Parathyroid adenoma (tissue), 2 donors: ENCODE measurements around the gene PGD.

Experiments used
- H2AFZ ChIP-seq: fragments of 300-600 bp; sonication (generic); one replicate; pipeline ENCODE4 v1.7.0; 2017; ENCODE audit warnings: antibody characterized with exemption, mild to moderate bottlenecking
- H3K27ac ChIP-seq: fragments of 300-600 bp; sonication (generic); one replicate; pipeline ENCODE4 v1.7.0; 2017
- H3K27me3 ChIP-seq: fragments of 300-600 bp; sonication (generic); one replicate; pipeline ENCODE4 v1.7.0; 2017; ENCODE audit warnings: low read length; ENCODE audit not compliant: control insufficient read depth, insufficient read depth
- H3K36me3 ChIP-seq: fragments of 300-600 bp; sonication (generic); one replicate; pipeline ENCODE4 v1.7.0; 2017; ENCODE audit warnings: low read length; ENCODE audit not compliant: control insufficient read depth, insufficient read depth
- H3K4me1 ChIP-seq: fragments of 300-600 bp; sonication (generic); one replicate; pipeline ENCODE4 v1.7.0; 2017; ENCODE audit warnings: control low read depth
- H3K4me2 ChIP-seq: fragments of 300-600 bp; sonication (generic); one replicate; pipeline ENCODE4 v1.7.0; 2017; ENCODE audit warnings: low read length
- H3K4me3 ChIP-seq: fragments of 300-600 bp; sonication (generic); one replicate; pipeline ENCODE4 v1.7.0; 2017; ENCODE audit warnings: low read depth, low read length
- H3K79me2 ChIP-seq: fragments of 300-600 bp; sonication (generic); one replicate; pipeline ENCODE4 v1.7.0; 2017; ENCODE audit warnings: control low read depth
- H3K9ac ChIP-seq: fragments of 300-600 bp; sonication (generic); one replicate; pipeline ENCODE4 v1.7.0; 2017; ENCODE audit warnings: mild to moderate bottlenecking
- H3K9me3 ChIP-seq: fragments of 300-600 bp; sonication (generic); one replicate; pipeline ENCODE4 v1.7.0; 2017; ENCODE audit warnings: low read length; ENCODE audit not compliant: control insufficient read depth
- CTCF ChIP-seq: fragments of 300-600 bp; sonication (generic); IDR thresholded peaks from one replicate; pipeline ENCODE4 v1.7.0; 2017; ENCODE audit warnings: antibody characterized with exemption, mild to moderate bottlenecking
- donor health status: primary hyperparathyroidism.

PGD gene

GRCh38 chr1:10398734-10399443 lies at the start of gene PGD:
Gene PGD, plus strand, starts transcription at chr1:10399064. Its CDS starts 54 bp downstream, at chr1:10399118.
- peaks cover 6% of the 10 kb centered on the region for H3K4me1 ChIP-seq
- H3K9me3 ChIP-seq = no peaks in the 10 kb centered on the region
- no peaks in the 10 kb centered on the region for H3K36me3 ChIP-seq
- H3K4me3 ChIP-seq = peak within 1 kb of the TSS; percentile 92
- TF ChIP-seq CTCF = no peak
- no peaks in the 10 kb centered on the region for H3K27me3 ChIP-seq
- H3K79me2 ChIP-seq = no peaks in the 10 kb centered on the region
- H3K9ac ChIP-seq = peak within 1 kb of the TSS; percentile 76
- H3K4me2 ChIP-seq = peak within 1 kb of the TSS; percentile 98
- peak within 1 kb of the TSS; percentile 89 for H3K27ac ChIP-seq
- H2AFZ ChIP-seq = peak within 1 kb of the TSS; percentile 86

- Histone ChIP-seq H3K36me3 (no peaks in the 10 kb centered on the region), H3K27ac (no peak overlapping the region)
- TF ChIP-seq CTCF = no peak
These were observed 45.6 kb upstream of the PGD start for GRCh38 chr1:10353282-10353681.

GRCh38 chr1:10353693-10354092 lies 45.2 kb upstream of the PGD start:
- Histone ChIP-seq H3K79me2 (no peaks in the 10 kb centered on the region), H3K27ac (no peak overlapping the region), H3K36me3 (no peaks in the 10 kb centered on the region), H3K4me2 (peak overlapping the region; percentile 36), H3K27me3 (no peaks in the 10 kb centered on the region), H2AFZ (no peak overlapping the region), H3K4me3 (no peak overlapping the region), H3K4me1 (no peaks in the 10 kb centered on the region), H3K9me3 (no peaks in the 10 kb centered on the region), H3K9ac (no peak overlapping the region)
- TF ChIP-seq CTCF = no peak

More at GRCh38 chr1:10353282-10353681, 45.6 kb upstream of the PGD start:
- H3K4me3 ChIP-seq = no peak overlapping the region
- no peaks in the 10 kb centered on the region for H3K79me2 ChIP-seq
- H3K9me3 ChIP-seq = no peaks in the 10 kb centered on the region
- no peaks in the 10 kb centered on the region for H3K4me1 ChIP-seq
- no peaks in the 10 kb centered on the region for H3K27me3 ChIP-seq
- no peak overlapping the region for H3K4me2 ChIP-seq
- no peak overlapping the region for H2AFZ ChIP-seq
- H3K9ac ChIP-seq = no peak overlapping the region

GRCh38 chr1:10360045-10360444 lies 38.8 kb upstream of the PGD start:
- H3K27ac ChIP-seq = no peak overlapping the region
- H3K9ac ChIP-seq = no peak overlapping the region
- TF ChIP-seq CTCF = no peak
- H2AFZ ChIP-seq = no peak overlapping the region
- H3K4me2 ChIP-seq = no peak overlapping the region
- no peaks in the 10 kb centered on the region for H3K9me3 ChIP-seq
- H3K27me3 ChIP-seq = no peaks in the 10 kb centered on the region
- H3K36me3 ChIP-seq = no peaks in the 10 kb centered on the region
- no peaks in the 10 kb centered on the region for H3K79me2 ChIP-seq
- H3K4me1 ChIP-seq = no peaks in the 10 kb centered on the region
- H3K4me3 ChIP-seq = no peak overlapping the region

GRCh38 chr1:10361515-10361914 lies 37.3 kb upstream of the PGD start:
- H3K27me3 ChIP-seq = no peaks in the 10 kb centered on the region
- no peak overlapping the region for H3K4me2 ChIP-seq
- TF ChIP-seq CTCF = no peak
- no peaks in the 10 kb centered on the region for H3K36me3 ChIP-seq
- H2AFZ ChIP-seq = no peak overlapping the region
- H3K4me3 ChIP-seq = no peak overlapping the region
- no peaks in the 10 kb centered on the region for H3K4me1 ChIP-seq
- no peak overlapping the region for H3K9ac ChIP-seq
- H3K27ac ChIP-seq = no peak overlapping the region
- no peaks in the 10 kb centered on the region for H3K79me2 ChIP-seq
- H3K9me3 ChIP-seq = no peaks in the 10 kb centered on the region
